Measurements from ENCODE around the gene NFIC.
A peak's percentile ranks its signal among the peaks of the same experiment; 100 is the strongest.

The NFIC gene

DNA sequence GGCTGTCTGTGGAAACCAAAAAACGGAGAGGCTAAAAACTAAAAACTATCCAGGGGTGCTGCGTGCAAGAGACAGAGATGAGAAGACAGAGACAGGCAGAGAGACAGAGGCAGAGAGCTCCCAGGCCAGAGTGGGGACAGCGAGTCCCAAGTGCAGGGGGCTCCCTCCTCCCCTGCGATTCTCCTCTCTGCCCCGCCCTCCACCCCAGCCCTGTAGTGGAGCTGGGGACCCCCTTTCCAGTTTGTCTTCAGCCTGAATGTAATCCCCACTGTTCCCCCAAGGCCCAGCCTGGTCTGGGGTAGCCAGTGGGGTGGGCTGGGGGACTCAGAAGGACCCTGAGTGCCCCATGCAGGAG lies 2.0 kb downstream of the NFIC start:
- Histone ChIP-seq H3K27ac (peak overlapping the region; percentile 96), H3K4me3 (ENCODE audit: low read depth in 1 of 2, low read length in 1 of 2) (peak overlapping the region; percentile 57 to 89), H3K4me1 (ENCODE audit: control insufficient read depth in 1 of 2, insufficient read depth in 1 of 2, low read depth in 1 of 2, low read length in 1 of 2) (peaks cover 51 to 63% of the 10 kb centered on the region in 2 experiments), H3K27me3 (no peaks in the 10 kb centered on the region), H3K36me3 (no peaks in the 10 kb centered on the region), H3K9me3 (no peaks in the 10 kb centered on the region)
- TF ChIP-seq, protein P1, sequence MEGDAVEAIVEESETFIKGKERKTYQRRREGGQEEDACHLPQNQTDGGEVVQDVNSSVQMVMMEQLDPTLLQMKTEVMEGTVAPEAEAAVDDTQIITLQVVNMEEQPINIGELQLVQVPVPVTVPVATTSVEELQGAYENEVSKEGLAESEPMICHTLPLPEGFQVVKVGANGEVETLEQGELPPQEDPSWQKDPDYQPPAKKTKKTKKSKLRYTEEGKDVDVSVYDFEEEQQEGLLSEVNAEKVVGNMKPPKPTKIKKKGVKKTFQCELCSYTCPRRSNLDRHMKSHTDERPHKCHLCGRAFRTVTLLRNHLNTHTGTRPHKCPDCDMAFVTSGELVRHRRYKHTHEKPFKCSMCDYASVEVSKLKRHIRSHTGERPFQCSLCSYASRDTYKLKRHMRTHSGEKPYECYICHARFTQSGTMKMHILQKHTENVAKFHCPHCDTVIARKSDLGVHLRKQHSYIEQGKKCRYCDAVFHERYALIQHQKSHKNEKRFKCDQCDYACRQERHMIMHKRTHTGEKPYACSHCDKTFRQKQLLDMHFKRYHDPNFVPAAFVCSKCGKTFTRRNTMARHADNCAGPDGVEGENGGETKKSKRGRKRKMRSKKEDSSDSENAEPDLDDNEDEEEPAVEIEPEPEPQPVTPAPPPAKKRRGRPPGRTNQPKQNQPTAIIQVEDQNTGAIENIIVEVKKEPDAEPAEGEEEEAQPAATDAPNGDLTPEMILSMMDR (IDR thresholded peaks at IDR 0.05): no peak

DNA sequence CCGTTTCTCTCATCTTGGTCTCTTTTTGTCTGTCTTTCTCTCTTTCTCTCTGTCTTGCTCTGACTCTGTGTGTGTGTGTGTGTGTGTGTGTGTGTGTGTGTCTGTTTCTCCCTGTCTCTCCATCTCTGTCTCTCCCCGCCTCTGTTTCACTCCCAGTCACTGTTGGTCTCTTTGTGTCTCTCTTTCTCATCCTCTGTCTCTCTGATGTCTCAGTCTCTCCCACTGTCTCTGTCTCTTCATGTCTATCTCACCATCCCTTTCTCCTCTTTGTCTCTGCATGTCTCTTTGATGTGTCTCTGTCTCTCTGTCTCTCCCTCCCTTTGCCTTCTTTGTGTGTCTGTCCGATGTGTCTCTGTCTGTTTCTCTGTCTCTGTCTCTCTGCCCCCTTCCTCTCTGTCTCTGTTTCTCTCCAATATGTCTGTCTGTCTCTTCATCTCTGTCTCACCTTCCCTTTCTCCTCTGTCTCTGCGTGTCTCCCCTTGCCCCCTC lies 2.5 kb downstream of the NFIC start:
- peaks cover 51 to 63% of the 10 kb centered on the region in 2 experiments for H3K4me1 ChIP-seq (ENCODE audit: control insufficient read depth in 1 of 2, insufficient read depth in 1 of 2, low read depth in 1 of 2, low read length in 1 of 2)
- peak overlapping the region; percentile 96 for H3K27ac ChIP-seq
- H3K4me3 ChIP-seq (ENCODE audit: low read depth in 1 of 2, low read length in 1 of 2): peak overlapping the region; percentile 57 to 89

DNA sequence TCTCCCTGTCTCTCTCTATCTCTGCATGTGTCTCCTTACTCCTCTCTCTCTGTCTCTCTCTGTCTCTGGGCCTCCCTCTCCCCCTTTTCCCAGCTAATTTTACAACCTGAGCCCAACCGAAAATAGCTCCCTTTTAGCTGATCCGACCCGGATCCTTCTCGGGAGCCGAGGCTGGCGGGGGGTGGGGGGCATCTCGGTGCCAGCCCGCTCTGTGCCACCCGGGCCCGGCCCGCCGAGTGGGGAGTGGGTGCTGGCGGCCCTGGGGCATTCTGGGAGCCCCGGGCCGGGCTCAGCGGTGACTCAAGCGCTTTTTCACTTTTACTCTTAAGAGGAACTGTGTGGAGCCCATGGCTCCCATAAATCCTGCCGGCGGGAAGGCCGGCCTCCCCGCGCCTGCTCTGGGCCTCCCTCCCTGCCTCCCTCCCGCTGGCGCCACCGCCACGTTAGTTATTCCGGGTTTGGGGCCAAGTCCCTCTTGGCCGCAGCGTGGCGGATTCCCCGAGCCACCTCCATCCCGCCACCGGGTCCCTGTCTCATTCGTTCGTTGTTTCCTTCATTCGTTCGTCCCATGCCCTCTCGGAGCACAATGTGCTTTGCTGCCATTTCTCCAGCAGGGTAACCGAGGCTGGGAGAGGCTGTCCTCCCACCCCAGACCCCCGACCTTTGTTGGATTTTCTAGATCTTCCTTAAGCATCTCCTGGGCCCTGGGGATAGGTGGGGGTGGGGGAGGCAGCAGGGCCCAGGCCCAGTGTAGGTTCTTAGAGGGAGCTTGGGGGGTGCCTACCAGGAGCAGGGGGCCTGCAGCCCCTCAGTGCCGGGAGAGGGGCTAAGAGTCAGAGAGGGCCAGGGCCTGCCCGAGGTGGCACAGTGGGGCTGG lies 3.2 kb downstream of the NFIC start:
- no peaks in the 10 kb centered on the region for H3K9me3 ChIP-seq
- H3K27me3 ChIP-seq: no peaks in the 10 kb centered on the region
- peak overlapping the region; percentile 96 for H3K27ac ChIP-seq
- H3K4me1 ChIP-seq (ENCODE audit: control insufficient read depth in 1 of 2, insufficient read depth in 1 of 2, low read depth in 1 of 2, low read length in 1 of 2): peaks cover 51 to 63% of the 10 kb centered on the region in 2 experiments
- TF ChIP-seq, protein P1 (IDR thresholded peaks at IDR 0.05): no peak
- H3K4me3 ChIP-seq (ENCODE audit: low read depth in 1 of 2, low read length in 1 of 2): peak overlapping the region; percentile 57 to 89
- no peaks in the 10 kb centered on the region for H3K36me3 ChIP-seq

More for the DNA sequence above, 2.5 kb downstream of the NFIC start:
- Histone ChIP-seq H3K27me3 (no peaks in the 10 kb centered on the region), H3K9me3 (no peaks in the 10 kb centered on the region), H3K36me3 (no peaks in the 10 kb centered on the region)
- TF ChIP-seq, protein P1 (IDR thresholded peaks at IDR 0.05): no peak

DNA sequence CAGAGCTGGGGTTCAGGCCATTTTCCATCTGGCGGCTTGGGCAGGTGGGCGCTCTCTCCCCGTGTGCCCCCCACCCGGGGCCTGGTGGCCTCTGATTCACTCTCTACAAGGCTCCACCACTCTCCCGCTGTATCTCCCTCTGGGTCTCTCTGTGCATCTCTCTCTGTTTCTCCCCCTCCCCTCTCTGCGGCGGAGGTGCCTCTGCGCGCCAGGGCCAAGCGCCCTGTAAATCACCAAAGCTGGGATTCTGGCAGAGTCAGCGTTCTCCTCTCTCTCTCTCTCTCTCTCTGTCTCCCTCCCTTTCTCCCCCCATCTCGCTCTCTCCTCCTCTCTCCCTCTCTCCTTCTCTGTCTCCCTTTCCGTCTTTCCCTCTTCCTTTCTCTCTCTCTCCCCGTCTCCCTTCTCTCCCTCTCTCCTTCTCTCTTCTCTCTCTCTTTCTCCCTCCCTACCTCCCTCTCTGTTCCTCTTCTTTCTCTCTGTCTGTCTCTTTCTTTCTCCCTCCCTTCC lies 3.9 kb downstream of the NFIC start:
- Histone ChIP-seq H3K4me1 (ENCODE audit: control insufficient read depth in 1 of 2, insufficient read depth in 1 of 2, low read depth in 1 of 2, low read length in 1 of 2) (peaks cover 49 to 59% of the 10 kb centered on the region in 2 experiments), H3K27ac (peak overlapping the region; percentile 96), H3K4me3 (ENCODE audit: low read depth in 1 of 2, low read length in 1 of 2) (peak overlapping the region in 1 of 2 experiments; percentile 89), H3K36me3 (no peaks in the 10 kb centered on the region), H3K9me3 (no peaks in the 10 kb centered on the region), H3K27me3 (no peaks in the 10 kb centered on the region)
- TF ChIP-seq, protein P1 (IDR thresholded peaks at IDR 0.05): no peak

DNA sequence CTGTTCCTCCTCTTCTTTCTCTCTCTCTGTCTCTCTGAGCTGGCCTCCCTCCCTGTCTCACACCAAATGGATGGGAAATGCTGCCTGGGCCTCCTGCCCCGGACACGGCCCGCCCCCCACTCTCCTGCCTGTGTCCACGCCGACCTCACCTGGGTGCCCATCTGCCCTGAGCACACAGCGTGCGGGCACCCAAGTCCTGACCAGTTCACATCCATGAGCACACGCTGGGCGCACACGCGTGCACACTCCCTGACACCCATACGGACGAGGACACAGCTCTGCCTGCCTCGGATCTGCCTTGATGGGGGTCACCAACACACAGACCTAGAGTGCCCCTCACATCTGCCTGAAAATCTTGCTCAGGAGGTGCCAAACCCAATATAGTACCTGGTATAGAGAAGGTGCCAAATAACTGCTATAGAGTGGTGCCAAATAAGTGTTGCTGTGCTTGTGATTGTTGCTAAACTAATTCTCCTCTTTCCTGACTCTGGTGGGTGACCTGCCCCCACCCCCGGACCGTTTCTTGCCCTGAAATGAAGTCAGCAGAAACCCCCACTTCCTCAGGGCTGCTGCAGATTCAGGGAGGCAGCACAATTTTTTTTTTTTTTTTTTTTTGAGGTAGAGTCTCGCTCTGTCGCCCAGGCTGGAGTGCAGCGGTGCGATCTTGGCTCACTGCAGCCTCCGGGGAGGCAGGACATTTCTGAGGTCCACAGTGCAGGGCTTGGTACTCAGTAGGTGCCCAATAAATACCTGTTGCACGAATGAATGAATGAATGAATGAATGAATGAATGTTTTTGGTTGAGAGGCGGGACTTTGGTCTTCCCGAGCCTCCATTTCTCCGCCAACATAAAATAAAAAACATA lies 4.6 kb downstream of the NFIC start:
- Histone ChIP-seq H3K4me1 (ENCODE audit: control insufficient read depth in 1 of 2, insufficient read depth in 1 of 2, low read depth in 1 of 2, low read length in 1 of 2) (peaks cover 44 to 52% of the 10 kb centered on the region in 2 experiments), H3K4me3 (ENCODE audit: low read depth in 1 of 2, low read length in 1 of 2) (no peak overlapping the region), H3K27ac (peak overlapping the region; percentile 96)

More for the DNA sequence above, 4.6 kb downstream of the NFIC start:
- Histone ChIP-seq H3K36me3 (no peaks in the 10 kb centered on the region), H3K27me3 (no peaks in the 10 kb centered on the region), H3K9me3 (no peaks in the 10 kb centered on the region)
- TF ChIP-seq, protein P1 (IDR thresholded peaks at IDR 0.05): no peak
